HG03039 (cell line): ENCODE measurements around the gene FGFRL1.
A peak's percentile ranks its signal among the peaks of the same experiment; 100 is the strongest.

Experiments
- ATAC-seq: cut with Tn5 transposase; IDR thresholded peaks from one replicate; pipeline ENCODE4 v1.9.1; 2021; ENCODE audit warnings: mild to moderate bottlenecking, moderate library complexity; ENCODE audit not compliant: unreplicated experiment

FGFRL1 gene, protein sequence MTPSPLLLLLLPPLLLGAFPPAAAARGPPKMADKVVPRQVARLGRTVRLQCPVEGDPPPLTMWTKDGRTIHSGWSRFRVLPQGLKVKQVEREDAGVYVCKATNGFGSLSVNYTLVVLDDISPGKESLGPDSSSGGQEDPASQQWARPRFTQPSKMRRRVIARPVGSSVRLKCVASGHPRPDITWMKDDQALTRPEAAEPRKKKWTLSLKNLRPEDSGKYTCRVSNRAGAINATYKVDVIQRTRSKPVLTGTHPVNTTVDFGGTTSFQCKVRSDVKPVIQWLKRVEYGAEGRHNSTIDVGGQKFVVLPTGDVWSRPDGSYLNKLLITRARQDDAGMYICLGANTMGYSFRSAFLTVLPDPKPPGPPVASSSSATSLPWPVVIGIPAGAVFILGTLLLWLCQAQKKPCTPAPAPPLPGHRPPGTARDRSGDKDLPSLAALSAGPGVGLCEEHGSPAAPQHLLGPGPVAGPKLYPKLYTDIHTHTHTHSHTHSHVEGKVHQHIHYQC

DNA sequence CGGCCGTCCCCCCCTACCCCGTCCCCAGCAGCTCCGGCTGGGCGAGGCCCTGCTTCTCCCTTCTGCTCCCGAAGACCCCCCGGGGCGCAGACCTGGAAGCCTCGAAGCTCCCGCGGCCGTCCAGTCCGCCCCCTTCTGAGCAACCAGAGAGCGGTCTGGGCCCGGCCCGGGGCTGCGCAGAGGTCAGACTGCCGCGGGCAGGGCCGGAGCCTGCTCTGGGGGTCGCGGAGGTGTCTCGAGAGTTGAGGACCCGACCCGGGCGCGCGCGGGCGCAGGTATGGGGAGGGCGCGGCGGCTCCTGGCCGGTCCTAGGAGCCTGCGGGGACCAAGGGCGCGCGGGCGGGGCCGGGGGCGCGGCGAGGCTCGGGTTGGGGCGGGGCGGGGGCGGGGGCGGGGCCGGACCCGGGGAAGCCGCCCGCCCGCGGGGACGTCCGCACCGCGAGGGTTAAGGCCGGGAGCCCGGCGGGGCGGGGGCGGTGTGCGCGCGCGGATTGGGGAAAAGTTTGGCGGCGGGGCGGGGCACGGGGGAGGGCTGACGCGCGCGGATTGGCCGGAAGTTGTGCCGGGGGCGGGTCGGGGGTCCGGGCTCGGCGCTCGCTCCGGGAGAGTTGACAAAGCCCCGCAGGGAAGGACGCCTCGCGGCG lies at the start of gene FGFRL1:
Gene FGFRL1 (plus strand): TSS at position 605 of the 644 bp plus-strand sequence. CDS start 860 bp downstream, outside the sequence.
- peak; percentile 40 for ATAC-seq

DNA sequence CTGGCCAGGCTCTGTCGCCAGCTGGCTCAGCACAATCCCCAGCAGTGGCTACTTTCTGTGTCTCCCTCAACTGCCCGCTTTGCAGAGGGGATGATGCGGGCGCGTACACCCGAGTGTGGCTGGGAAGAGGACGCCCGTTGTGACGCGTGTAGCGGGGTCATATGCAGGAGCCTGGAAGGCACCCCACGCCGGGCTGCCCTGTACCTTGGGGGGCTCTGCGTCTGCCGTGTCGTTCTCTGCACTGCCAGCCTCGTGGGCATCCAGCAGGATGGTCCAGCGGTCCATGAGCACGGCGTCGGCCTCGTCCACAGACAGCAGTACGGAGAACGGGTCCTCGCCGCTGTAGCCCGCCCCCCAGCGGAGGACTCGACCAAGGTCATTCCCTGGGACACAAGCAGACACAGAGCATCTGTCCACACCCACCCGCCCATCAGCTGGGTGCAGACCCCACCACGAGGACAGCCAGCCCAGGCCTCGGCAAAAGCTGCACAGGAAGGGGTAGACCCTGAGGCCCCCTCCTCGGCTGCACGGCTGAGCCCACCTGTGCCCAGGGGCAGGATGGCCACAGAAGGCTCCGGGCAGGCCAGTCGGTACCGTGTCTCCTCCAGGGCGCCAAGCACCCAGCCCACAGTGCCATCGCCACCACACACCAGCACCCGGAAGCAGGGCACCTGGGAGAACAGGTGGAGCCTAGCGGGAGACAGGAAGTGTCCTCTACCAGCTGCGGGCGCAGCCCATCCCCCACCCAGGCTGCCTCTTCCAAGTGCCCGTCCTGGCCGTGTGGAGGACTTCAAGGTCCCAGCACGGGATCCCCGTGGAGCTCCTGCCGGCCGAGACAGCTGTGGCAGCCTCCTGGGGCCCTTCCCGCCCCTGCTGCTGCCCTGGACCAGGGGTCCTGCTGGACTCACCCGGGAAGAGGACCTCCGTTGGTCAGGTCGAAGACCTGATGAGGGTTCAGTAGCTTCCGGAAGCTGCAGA lies 48.9 kb upstream of the FGFRL1 start:
- ATAC-seq, result no peak

DNA sequence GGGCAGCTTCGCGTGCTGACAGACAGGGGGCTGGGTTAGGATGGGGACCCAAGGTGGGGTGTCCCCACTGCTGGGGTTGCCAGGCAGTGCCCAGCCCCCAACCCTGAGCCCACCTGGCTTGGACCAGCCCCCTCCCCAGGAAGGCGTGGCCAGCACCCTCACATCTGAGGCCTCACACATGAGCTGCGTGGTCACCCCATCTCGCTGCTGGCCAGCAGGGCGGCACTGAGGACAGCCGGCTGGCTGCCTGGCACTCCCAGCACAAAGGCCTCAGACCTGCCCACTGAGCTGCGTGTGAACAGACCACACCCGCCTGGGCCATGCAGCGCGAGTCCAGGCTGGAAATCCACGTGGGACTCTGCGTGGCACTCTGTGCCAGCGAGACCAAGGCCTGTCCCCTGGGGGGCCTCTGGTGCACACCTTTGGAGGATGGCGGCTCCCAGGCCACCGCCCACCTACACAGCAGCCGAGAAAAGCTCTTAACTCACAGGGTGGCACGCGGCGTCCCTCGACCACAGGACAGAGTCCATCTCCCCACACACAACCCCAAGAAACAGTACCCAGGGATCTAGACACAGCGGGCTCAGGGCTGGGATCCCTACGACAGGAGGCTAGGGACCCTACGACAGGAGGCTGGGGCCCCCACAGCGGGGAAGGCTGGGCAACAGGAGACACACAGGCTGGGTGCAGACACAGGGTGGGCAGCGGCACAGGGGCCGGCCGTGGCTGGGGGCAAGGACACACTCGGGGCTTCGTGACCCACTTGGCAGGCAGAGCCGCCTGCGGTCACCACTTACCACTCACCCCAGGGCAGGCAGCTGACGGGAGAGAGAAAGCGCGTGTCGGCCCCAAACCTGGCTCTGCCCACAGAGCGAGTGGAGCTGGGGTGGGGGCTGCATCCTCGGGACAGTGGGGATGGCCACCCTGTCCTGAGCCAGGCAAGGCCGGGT lies 47.9 kb upstream of the FGFRL1 start:
- no peak for ATAC-seq

DNA sequence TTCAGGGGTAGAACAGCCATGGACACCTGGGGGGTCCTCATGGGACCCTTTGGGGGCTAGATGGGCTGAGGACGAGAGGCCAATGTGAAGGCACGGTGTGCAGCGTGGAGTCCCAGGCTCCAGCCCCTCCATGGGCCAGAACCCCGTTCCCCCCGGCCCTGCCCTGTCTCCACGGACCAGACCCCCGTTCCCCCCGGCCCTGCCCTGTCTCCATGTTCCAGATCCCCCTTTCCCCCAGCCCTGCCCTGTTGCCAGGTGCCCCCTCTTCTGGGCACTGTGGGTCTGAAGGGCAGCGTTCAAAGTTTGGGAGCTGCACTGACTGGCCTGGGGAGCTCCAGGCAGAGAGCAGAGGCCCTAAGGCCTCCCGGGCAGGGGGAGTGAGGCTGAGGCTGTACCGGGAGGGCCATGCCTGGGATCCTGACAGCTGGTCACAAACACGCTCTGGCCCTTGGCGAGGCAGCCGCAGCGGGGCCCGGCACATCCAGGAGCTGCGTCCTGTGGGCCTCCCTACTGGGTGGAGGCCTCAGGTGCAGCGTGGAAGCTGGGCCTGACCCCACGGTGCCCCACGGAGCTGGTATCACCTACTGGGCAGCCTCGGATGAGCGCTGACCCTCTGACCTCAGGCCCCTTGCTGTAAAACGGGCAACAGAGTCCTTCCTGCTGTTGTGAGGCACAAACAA lies 46.9 kb upstream of the FGFRL1 start:
- no peak for ATAC-seq

DNA sequence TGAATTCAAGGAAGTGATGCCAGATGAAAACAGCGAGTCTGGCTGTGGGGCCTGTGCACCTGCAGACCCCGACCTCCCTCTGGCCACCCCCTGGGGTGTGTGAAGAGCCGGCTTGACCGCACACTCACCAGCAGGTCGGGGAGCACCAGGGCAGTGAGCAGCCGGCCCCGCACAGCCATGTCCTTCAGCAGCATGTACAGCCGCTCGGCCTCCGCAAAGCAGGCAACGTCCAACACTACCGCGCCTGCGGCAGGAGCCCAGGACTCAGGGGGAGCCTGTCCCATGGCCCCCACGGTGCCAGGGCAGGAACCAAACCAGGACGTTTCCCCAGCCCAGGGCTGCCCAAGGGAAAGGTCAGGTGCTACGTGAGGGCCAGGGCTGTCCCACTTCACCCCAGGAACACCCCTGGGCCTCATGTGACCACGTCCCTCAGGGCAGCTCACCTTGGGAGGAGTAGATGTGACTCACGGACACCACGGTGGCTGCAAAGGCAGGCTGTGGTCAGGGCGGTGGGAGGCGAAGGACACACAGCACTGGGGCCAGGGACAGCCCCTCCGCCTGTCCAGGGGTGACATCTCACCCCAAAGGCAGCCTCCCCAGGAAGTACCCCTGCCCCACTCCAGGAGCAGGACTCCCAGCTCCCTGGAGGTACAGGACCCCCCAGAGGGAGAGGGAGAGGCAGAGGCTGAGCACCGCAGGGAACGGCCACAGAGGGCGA lies 46.2 kb upstream of the FGFRL1 start:
- ATAC-seq, result no peak

DNA sequence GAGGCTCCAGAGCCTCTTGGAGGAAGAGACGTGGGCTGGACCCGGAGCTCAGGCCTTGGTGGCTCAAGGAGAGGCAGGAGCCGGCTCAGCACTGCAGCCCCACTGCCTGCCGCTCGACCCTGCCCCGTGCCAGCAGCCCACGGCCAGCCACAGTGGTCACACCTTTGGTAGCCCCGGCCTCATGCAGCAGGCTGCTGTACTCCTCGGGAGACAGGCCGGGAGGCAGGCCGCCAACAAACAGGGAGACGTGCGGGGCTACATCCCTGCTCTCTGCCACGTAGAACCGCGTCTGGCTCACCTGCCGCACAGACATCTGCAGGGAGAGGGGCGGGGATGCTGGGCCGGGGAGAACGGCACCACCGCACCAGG lies 45.7 kb upstream of the FGFRL1 start:
- ATAC-seq, result no peak

DNA sequence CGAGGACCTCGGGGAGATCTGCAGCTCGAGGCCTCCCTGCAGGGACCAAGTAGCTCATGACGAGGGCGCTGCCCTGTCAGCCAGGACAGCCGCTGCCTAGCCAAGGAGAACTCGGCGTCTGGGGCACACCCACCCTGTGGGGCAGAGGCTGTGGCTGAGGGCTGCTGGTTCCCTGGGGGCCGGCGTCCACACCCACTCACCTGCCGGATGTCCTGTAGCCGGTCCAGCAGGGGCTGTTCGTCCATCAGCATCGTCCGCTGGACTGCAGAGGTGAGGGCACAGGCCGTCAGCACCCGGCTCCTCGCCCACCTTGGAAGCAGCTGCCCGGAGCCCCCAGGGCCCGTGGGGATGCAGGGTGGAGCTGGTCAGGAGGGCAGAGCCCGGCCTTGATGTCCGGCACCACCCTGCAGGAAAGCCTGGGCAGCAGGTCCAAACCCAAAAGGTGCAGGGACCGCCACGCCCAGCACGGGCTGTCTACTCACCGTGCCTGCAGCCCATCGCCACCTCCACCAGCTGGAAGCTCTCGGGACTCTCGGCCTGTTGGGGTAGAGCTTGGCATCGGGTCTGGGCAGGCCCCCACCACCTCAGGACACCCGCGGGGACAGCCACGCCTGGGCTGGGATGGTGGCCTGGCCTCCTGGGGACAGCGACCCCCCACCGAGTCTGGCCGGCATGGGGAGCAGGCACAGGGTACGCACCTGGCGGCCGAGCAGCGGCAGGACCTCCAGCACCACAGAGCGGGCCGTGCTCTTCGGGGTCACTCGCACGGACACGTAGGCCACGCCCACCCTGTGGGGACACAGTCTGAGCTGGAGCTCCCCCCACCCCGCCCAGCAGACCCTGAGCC lies 44.9 kb upstream of the FGFRL1 start:
- no peak for ATAC-seq

DNA sequence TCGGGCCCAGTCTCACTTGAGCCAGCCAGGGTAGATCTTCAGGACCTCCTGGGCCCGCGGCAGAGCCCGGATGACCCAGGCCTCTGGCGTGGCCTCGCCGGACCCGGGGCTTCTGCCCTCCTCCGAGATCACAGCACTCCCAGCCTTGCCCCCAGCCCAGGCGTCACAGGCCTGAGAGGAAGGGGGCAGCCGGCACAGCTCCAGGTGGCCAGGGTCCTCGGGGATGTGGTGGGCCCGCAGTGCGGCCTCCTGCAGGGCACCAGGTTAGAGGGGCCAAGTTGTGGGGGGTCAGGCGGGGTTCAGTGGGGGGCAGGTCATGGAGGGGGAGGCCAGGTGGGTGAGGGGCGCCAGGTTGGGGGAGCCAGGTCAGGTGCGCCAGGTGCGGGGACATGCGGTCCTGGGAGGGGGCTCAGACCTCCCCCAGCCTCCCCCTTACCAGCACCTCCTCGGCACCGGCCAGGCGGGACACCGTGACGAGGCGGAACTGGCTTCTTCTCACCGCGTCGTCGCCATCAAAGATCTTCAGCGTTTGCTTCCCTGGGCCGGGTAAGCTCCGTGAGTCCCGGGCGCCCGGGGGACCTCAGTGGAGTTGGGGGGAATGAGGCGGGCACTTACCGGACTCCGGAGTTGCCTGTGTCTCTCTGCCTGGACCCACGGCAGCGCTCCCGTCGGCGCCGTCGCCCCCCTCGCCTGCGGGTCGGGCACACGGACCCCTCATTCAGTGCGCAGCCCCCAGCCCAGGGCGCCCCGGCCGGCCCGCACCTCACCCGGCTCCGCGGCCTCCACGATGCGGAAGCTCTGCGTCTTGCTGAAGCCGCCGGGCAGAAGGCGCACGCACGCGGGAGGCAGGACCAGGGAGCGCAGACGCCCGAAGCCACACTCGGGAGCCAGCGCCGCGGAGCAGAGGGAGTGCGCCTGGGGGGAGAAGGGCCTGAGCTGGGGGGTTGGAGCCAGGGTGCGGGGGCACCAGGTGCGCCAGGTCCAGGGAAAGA lies 44.0 kb upstream of the FGFRL1 start:
- no peak for ATAC-seq

DNA sequence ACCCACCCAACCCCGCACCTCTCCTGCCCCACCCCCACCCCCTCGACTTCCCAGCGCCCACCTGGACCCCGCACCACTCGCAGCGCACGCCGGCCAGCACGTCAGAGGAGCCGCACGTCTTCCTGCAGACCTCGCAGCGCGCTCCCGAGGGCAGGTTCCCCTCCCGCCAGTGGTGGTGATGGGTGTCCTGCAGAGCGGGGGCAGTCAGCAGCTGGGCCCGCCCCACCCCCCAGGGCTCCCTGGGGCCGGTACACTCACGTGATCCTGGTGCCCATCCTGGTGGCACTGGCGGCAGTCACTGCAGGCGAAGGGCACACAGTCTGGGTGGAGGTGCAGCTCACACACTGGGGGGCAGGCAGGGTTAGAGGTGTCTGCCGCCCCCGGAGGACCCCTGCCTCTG lies 43.2 kb upstream of the FGFRL1 start:
- no peak for ATAC-seq

DNA sequence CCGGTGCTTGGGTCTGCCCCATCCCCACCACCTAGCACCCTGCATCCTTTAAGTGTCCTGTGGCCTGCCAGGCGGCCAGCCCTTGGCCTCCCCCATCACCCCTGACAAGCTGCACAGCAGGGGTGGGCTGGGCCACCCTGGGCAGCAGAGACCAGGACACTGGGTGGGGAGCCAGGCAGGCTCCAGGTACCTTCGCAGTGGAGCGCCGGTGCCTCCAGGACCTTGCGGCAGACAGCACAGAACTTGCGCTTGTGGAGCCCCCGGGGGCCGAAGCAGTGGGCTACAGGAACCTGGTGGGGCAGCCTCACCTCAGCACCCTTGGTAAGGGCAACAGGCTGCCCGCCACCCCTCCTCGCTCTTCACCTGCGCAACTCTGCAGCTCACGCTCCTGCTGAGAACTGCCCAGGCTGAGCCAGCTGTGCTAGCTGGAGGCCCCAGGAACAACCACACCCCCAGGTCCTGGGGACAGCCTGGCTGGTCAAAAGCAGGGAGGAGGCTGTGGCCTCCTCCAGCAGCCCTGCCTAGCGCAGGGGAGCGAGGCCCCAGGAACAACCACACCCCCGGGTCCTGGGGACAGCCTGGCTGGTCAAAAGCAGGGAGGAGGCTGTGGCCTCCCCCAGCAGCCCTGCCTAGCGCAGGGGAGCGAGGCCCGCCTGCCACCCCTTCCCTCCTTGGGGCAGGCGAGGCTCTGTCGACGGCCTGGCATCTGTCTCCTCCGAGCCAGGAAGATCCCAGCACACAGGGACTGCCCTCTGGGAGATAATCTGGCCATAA lies 42.6 kb upstream of the FGFRL1 start:
- no peak for ATAC-seq

DNA sequence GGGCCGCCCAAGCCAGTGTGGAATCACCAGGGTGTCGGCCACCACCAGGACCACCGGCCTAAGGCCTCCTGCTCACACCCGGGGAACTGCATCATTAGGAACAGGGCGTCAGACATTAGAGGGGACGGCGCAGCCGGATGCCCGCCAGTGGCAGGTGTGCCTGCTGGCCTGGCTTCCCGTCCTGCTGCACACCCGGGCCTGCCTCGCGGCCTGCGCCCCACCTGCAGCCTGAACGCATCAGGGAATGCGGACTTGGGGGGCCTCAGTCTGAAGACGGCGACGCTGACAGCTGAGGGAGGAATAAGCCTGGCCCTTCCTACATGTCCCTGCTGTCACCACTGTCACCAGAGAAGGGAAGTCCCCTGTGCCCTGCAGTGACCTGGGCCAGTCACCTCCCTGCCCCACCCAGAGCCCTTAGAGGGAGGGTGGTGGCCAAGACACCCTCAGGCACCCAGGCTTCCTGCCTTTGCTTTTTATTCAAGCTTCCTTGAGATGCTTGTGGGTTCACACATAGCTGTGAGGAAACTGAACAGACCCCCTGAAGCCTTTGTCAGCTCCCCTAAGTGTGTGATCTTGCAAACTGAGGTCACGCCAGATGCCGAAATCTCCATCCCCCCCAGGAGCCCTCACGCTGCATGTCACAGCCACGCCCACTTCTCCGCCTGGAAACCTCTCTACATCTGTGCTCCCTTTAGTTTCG lies 41.2 kb upstream of the FGFRL1 start:
- no peak for ATAC-seq

DNA sequence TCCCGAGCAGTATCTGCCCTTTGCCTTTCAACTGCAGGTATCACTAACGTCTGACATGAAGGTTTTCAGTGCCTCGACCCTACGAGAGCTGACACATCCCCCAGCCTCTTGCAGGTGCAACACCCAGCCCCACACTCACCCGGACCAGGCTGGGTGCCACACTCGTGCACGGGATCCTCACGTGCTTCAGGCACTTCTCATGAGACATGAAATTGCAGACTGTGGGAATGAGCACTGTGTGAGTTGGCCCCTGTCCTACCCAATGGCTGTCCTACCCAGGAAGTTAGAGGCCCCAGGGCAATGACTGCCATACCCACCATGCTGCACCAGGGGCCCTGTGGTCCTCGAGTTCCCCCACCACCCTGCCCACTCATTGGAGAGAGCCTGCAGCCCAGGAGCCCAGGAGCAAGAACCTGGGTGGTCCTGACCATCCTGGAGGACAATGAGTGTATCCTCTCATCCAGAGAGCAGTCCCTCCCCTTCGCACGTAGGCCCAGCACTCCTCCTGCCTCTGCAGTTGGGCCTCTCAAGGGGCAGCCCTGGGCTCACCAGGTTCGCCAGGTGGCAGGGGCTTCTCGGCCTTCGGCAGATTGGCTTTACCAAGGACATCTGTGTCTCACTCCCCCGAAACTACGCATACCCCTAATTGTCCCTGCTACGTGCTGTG lies 40.4 kb upstream of the FGFRL1 start:
- ATAC-seq, result no peak

DNA sequence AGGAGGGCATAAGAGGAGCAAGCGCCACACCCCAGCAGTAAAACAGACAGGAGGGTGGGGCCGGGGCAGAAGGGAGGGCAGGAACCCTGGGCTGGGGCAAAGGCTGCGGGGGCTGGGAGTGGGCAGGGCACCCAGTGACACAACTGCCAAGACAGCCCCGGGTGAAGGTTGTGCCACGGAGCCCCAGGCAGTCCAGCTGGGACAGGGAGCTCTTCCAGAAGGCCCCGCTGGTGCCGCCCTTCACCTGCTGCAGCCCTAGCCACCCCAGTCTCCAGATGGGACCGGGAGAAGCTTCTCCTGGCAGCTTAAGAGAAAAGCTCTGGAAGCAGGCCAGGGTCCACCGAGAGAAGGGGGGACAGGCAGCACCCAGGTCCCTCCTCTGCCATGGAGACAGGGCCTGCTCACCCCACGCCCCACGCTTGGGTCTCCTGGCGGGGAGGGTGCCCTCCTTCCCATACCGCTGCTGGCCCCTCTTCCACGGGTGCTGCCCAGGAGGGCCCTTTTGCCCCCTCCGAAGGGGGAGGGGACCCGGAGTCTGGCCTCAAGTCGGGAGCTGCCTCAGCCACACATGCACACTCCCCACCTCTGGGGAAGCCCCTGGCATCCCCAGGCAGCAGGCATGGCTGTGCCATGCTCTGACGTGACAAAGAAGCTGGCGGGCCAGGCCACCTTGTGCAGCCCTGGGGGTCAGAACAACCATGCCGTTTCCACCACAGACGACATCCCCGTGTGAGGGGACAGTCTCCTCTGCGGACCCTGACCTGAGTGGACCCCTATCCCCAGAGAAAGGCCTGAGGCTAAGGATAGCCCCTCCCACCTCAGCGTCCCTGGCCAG lies 39.5 kb upstream of the FGFRL1 start:
- no peak for ATAC-seq
